ENCODE measurements around the gene QPRT. TPM values are rescaled to one million over a fixed set of nuclear protein-coding genes. Genes with fewer than 3 reads are reported as not detected.
"Not testable (repeated sequence)": the region's sequence is repeated elsewhere in the genome, so short reads cannot be mapped to it uniquely, and the experiment has no call there.

Gene QPRT
- total RNA-seq, 4 donors from 2014 or later: 16.7 to 54.3 (median 23.1) TPM

DNA sequence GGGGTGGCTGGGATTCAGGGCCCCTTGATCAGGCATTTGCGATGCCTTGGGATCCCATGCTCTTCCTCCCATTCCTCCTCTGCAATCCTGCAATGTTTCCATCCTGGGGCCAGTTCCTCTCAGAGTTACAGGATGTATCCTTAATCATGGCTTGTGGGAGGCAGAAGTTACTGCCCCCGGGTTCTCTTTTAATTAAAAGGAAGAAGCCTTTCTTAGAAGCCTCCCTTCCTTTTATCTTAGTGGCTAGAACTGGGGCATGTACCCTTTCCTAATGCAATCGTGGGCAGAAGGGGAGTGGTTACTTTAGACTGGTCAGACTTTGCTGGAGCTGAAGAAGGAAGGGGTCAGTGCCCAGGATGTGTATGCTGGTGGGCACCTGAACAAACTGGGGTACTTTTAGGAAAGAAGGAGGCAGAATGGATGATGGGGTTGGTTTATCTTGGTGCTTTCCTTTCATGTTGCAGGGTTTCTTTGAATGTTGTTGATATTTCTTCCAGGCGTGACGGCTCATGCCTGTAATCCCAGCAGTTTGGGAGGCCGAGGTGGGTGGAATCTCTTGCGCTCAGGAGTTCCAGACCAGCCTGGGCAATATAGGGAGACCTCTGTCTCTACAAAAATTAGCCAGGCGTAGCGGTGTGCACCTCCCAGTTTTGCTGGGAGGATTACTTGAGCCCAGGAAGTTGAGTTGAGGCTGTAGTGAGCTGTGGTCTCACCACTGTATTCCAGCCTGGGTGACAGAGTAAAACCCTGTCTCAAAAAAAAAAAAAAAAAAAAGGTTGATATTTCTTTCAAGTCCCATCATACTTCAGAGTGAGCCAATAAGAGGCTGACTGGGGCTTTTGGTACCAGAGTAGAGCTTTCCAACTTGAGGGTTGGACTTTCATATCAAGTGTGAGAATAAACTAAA lies 29.1 kb upstream of the QPRT start:
- TF ChIP-seq CTCF (IDR thresholded peaks at IDR 0.05) (no peak), POLR2A (IDR thresholded peaks at IDR 0.05) (no peak)
- Histone ChIP-seq H3K4me3 (no peak overlapping the region), H3K4me1 (no peaks in the 10 kb centered on the region), H3K36me3 (no peaks in the 10 kb centered on the region), H3K9me3 (no peaks in the 10 kb centered on the region), H3K27me3 (no peaks in the 10 kb centered on the region), H3K27ac (no peak overlapping the region)
- no peak for DNase-seq
- intact Hi-C loops (cut with DNase I; ENCODE audit: low total_unique reads): no loop called here

GRCh38 chr16:29650771-29651170 lies 28.2 kb upstream of the QPRT start:
- intact Hi-C loops (cut with DNase I; ENCODE audit: low total_unique reads): no loop called here
- no peak for TF ChIP-seq CTCF (IDR thresholded peaks at IDR 0.05)
- no peak for TF ChIP-seq POLR2A (IDR thresholded peaks at IDR 0.05)
- H3K27me3 ChIP-seq: no peaks in the 10 kb centered on the region

DNA sequence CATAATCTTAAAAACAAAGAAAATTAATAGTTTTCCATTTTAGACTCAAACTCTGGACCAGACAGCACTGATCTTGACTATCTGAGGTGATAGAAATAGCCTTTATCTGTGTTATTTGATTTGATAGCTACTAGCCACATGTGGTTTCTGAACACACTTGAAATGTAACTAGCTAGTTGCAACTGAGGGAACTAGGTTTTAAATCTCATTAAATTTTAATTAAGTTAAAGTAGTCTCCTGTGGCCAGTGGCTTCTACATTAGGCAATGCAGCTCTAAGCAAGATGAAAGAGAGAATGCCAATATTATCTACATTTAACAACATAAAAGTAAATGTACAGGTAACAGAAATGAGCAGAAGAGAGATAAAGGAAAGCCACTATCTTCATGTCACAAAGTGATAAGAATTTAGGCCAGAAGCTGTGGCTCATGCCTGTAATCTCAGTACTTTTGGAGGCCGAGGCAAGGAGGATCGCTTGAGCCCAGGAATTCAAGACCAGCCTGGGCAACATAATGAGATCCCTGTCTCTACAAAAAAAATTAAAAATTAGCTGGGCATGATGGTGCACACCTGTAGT lies 27.1 kb upstream of the QPRT start:
- no peak overlapping the region for H3K27ac ChIP-seq
- no peaks in the 10 kb centered on the region for H3K9me3 ChIP-seq
- no peak overlapping the region for H3K4me3 ChIP-seq
- H3K27me3 ChIP-seq: no peaks in the 10 kb centered on the region
- H3K36me3 ChIP-seq: no peaks in the 10 kb centered on the region
- no peak for DNase-seq
- no peak for TF ChIP-seq CTCF (IDR thresholded peaks at IDR 0.05)
- no peak for TF ChIP-seq POLR2A (IDR thresholded peaks at IDR 0.05)
- no peaks in the 10 kb centered on the region for H3K4me1 ChIP-seq
- intact Hi-C loops (cut with DNase I; ENCODE audit: low total_unique reads): no loop called here

More at GRCh38 chr16:29650771-29651170, 28.2 kb upstream of the QPRT start:
- H3K4me3 ChIP-seq: no peak overlapping the region
- DNase-seq: no peak
- H3K27ac ChIP-seq: no peak overlapping the region
- no peaks in the 10 kb centered on the region for H3K36me3 ChIP-seq
- no peaks in the 10 kb centered on the region for H3K9me3 ChIP-seq
- no peaks in the 10 kb centered on the region for H3K4me1 ChIP-seq

- Histone ChIP-seq H3K27me3 (no peaks in the 10 kb centered on the region), H3K4me3 (no peak overlapping the region), H3K36me3 (no peaks in the 10 kb centered on the region), H3K4me1 (no peaks in the 10 kb centered on the region), H3K27ac (no peak overlapping the region), H3K9me3 (no peaks in the 10 kb centered on the region)
- TF ChIP-seq CTCF (IDR thresholded peaks at IDR 0.05) (no peak), POLR2A (IDR thresholded peaks at IDR 0.05) (no peak)
- intact Hi-C loops (cut with DNase I; ENCODE audit: low total_unique reads): no loop called here
- DNase-seq: no peak
Observed at GRCh38 chr16:29653471-29653870, 25.5 kb upstream of the QPRT start.

DNA sequence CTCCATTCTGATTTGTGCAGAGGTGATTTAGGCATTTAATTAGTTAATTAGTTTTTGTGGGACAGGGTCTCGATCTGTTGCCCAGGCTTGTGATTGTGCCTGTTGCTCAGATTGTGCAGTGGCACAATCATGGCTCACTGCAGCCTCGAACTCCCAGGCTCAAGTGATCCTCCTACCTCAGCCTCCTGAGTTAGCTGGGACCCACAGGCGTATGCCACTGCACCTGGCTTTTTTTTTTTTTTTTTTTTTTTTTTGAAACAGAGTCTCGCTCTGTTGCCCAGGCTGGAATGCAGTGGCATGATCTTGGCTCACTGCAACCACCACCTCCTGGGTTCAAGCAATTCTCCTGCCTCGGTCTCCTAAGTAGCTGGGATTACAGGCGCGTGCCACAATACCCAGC lies 25.1 kb upstream of the QPRT start:
- H3K9me3 ChIP-seq; DNase-seq; H3K36me3 ChIP-seq; intact Hi-C loops (cut with DNase I; ENCODE audit: low total_unique reads); H3K4me1 ChIP-seq; H3K27me3 ChIP-seq; H3K4me3 ChIP-seq; H3K27ac ChIP-seq: not testable (repeated sequence)

Measured in uterus (tissue), 4 donors.